Measurements from ENCODE around the gene RPL34.
A peak's percentile ranks its signal among the peaks of the same experiment; 100 is the strongest.

Gene RPL34

GRCh38 chr4:108651014-108651791, 30.8 kb downstream of the RPL34 start:
- peaks cover 4 to 20% (median 12%) of the 10 kb centered on the region in 4 experiments for H3K4me1 ChIP-seq (ENCODE audit: control extremely low read depth in 1 of 4, control insufficient read depth in 4 of 4, insufficient read depth in 4 of 4, low read length in 3 of 4)
- CTCF ChIA-PET, result interaction anchor here (1.0 kb wide), 1 partner anchor 31 kb away, joined by 3 read pairs; the partner anchor contains the start of gene RPL34
- H3K36me3 ChIP-seq (ENCODE audit: control insufficient read depth in 4 of 4, insufficient read depth in 4 of 4, low read length in 3 of 4), result peaks cover 3 to 20% (median 4%) of the 10 kb centered on the region in 4 experiments
- peak overlapping the region; percentile 95 to 98 for H3K27ac ChIP-seq (ENCODE audit: insufficient read depth in 1 of 2, low read depth in 1 of 2, low read length in 2 of 2, poor library complexity in 1 of 2, severe bottlenecking in 2 of 2)
- H3K9me3 ChIP-seq (ENCODE audit: control extremely low read depth in 1 of 5, control insufficient read depth in 4 of 5, insufficient read depth in 2 of 5, low read depth in 1 of 5, low read length in 4 of 5), result no peaks in the 10 kb centered on the region
- POLR2A ChIA-PET, result interaction anchor here (1.2 to 1.6 kb wide), 2 partner anchors 7 to 31 kb away, joined by 3 to 6 read pairs; partner anchors contain the start of gene RPL34
- peak; percentile 57 to 90 (median 87) for DNase-seq
- 13% methylated on average over 4 of the region's 9 CpGs for WGBS (ENCODE audit: insufficient coverage)
- peak overlapping the region; percentile 88 to 100 (median 97) for H3K4me3 ChIP-seq (ENCODE audit: control insufficient read depth in 1 of 7, extremely low read depth in 1 of 7, insufficient read depth in 4 of 7, low read depth in 2 of 7, low read length in 6 of 7)
- no peaks in the 10 kb centered on the region for H3K27me3 ChIP-seq (replicated peaks in 2 of 5; ENCODE audit: control insufficient read depth in 4 of 5, insufficient read depth in 5 of 5, low read length in 4 of 5)

- ChIA-PET CTCF (interaction anchor here (0.5 to 1.3 kb wide), 2 partner anchors 22 to 683 kb away, joined by 3 to 4 read pairs; no protein-coding TSS in a partner anchor), POLR2A (interaction anchor here (0.8 kb wide), 1 partner anchor 12 kb away, joined by 3 read pairs; the partner anchor contains the start of gene OSTC)
- Histone ChIP-seq H3K4me3 (ENCODE audit: control insufficient read depth in 1 of 7, extremely low read depth in 1 of 7, insufficient read depth in 4 of 7, low read depth in 2 of 7, low read length in 6 of 7) (no peak overlapping the region), H3K27me3 (replicated peaks in 2 of 5; ENCODE audit: control insufficient read depth in 4 of 5, insufficient read depth in 5 of 5, low read length in 4 of 5) (no peaks in the 10 kb centered on the region), H3K27ac (ENCODE audit: insufficient read depth in 1 of 2, low read depth in 1 of 2, low read length in 2 of 2, poor library complexity in 1 of 2, severe bottlenecking in 2 of 2) (no peak overlapping the region), H3K4me1 (ENCODE audit: control extremely low read depth in 1 of 4, control insufficient read depth in 4 of 4, insufficient read depth in 4 of 4, low read length in 3 of 4) (no peaks in the 10 kb centered on the region), H3K36me3 (ENCODE audit: control insufficient read depth in 4 of 4, insufficient read depth in 4 of 4, low read length in 3 of 4) (peaks cover 12 to 55% (median 33%) of the 10 kb centered on the region in 4 experiments), H3K9me3 (ENCODE audit: control extremely low read depth in 1 of 5, control insufficient read depth in 4 of 5, insufficient read depth in 2 of 5, low read depth in 1 of 5, low read length in 4 of 5) (no peaks in the 10 kb centered on the region)
- WGBS (ENCODE audit: insufficient coverage), result 100% methylated on average over 2 of the region's 3 CpGs
- no peak for DNase-seq
These were observed 42.3 kb downstream of the RPL34 start for GRCh38 chr4:108662629-108663028.

GRCh38 chr4:108674356-108674977, 54.1 kb downstream of the RPL34 start:
- ChIA-PET POLR2A (no interaction called here), CTCF (interaction anchor here (1.2 to 1.4 kb wide), 2 partner anchors 7 to 10 kb away, joined by 3 read pairs; no protein-coding TSS in a partner anchor)
- Histone ChIP-seq H3K4me3 (ENCODE audit: control insufficient read depth in 1 of 7, extremely low read depth in 1 of 7, insufficient read depth in 4 of 7, low read depth in 2 of 7, low read length in 6 of 7) (no peak overlapping the region), H3K36me3 (ENCODE audit: control insufficient read depth in 4 of 4, insufficient read depth in 4 of 4, low read length in 3 of 4) (peaks cover 0 to 5% (median 0%) of the 10 kb centered on the region in 4 experiments), H3K27me3 (replicated peaks in 2 of 5; ENCODE audit: control insufficient read depth in 4 of 5, insufficient read depth in 5 of 5, low read length in 4 of 5) (no peaks in the 10 kb centered on the region), H3K27ac (ENCODE audit: insufficient read depth in 1 of 2, low read depth in 1 of 2, low read length in 2 of 2, poor library complexity in 1 of 2, severe bottlenecking in 2 of 2) (no peak overlapping the region), H3K4me1 (ENCODE audit: control extremely low read depth in 1 of 4, control insufficient read depth in 4 of 4, insufficient read depth in 4 of 4, low read length in 3 of 4) (no peaks in the 10 kb centered on the region), H3K9me3 (ENCODE audit: control extremely low read depth in 1 of 5, control insufficient read depth in 4 of 5, insufficient read depth in 2 of 5, low read depth in 1 of 5, low read length in 4 of 5) (no peaks in the 10 kb centered on the region)
- WGBS (ENCODE audit: insufficient coverage), result no CpG with 5 or more reads among the region's 4 CpGs
- DNase-seq, result no peak

All from common myeloid progenitor, CD34-positive (primary cell).